ACC112 (cell line): Measurements from ENCODE around the gene DLG3.

Experiments
- H2AFZ ChIP-seq: fragments of 200-600 bp; sonication (generic); one replicate; pipeline ENCODE4 v1.6.0; 2017; ENCODE audit warnings: antibody characterized with exemption, low read length; ENCODE audit not compliant: unreplicated experiment
- H3K27ac ChIP-seq: fragments of 200-600 bp; sonication (generic); 2 replicates; pipeline ENCODE4 v1.5.1; 2014; ENCODE audit warnings: low read depth, mild to moderate bottlenecking, antibody characterized with exemption, low read length, moderate library complexity
- H3K27me3 ChIP-seq: fragments of 200-600 bp; sonication (generic); 2 replicates; pipeline ENCODE4 v1.6.1; 2014; ENCODE audit warnings: mild to moderate bottlenecking, antibody characterized with exemption, low read length, moderate library complexity, mixed read lengths; ENCODE audit not compliant: insufficient read depth
- H3K36me3 ChIP-seq: fragments of 200-600 bp; sonication (generic); 2 replicates; pipeline ENCODE4 v1.6.1; 2016; ENCODE audit warnings: mild to moderate bottlenecking, antibody characterized with exemption, low read length, moderate library complexity, mixed read lengths; ENCODE audit not compliant: insufficient read depth
- H3K4me1 ChIP-seq: fragments of 200-600 bp; sonication (generic); one replicate; pipeline ENCODE4 v1.6.1; 2016; ENCODE audit warnings: low read length, mixed read lengths; ENCODE audit not compliant: insufficient read depth, unreplicated experiment, control insufficient read depth
- H3K4me3 ChIP-seq: fragments of 200-600 bp; sonication (generic); 2 replicates; pipeline ENCODE4 v1.5.1; 2014; ENCODE audit warnings: mild to moderate bottlenecking, low read depth, low read length
- H3K79me2 ChIP-seq: fragments of 200-600 bp; sonication (generic); one replicate; pipeline ENCODE4 v1.6.0; 2016; ENCODE audit warnings: low read length; ENCODE audit not compliant: control insufficient read depth, unreplicated experiment, insufficient read depth

DLG3 gene

DNA sequence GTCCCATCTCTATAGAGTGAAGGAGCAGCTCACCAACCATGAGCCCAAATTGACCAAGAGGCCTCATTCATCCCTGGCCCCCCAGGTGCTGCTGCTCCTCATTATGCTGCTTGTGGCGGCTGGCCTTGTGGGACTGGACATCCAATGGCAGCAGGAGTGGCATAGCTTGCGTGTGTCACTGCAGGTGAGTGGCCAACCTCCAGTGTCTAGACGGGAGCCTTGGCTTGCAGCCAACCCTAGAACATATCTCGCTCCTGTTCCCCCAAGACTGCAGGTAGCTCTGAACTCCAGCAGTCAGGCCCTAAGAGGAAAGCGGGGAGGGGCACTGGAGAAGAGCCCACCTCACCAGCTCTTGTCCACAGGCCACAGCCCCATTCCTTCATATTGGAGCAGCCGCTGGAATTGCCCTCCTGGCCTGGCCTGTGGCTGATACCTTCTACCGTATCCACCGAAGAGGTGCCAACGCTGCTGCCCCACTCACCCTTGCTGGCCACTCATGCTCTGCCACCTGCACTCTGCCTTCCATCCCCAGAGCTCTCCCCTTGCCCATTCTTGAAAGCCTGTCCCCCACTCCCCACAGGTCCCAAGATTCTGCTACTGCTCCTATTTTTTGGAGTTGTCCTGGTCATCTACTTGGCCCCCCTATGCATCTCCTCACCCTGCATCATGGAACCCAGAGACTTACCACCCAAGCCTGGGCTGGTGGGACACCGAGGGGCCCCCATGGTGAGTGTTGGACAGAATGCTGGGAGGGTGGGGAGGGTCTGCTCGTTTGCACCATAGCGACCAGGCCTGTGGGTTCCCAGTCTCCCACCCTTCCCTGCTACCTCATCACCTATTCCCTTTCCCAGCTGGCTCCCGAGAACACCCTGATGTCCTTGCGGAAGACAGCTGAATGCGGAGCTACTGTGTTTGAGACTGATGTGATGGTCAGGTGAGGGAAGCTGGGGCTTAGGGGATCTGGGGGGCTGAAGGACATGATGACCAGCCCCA, 18.1 kb upstream of the DLG3 start:
- no peak overlapping the region for H2AFZ ChIP-seq
- no peaks in the 10 kb centered on the region for H3K4me1 ChIP-seq
- H3K4me3 ChIP-seq, result no peak overlapping the region
- H3K27me3 ChIP-seq, result no peaks in the 10 kb centered on the region
- no peaks in the 10 kb centered on the region for H3K36me3 ChIP-seq
- H3K79me2 ChIP-seq, result no peaks in the 10 kb centered on the region
- no peak overlapping the region for H3K27ac ChIP-seq

DNA sequence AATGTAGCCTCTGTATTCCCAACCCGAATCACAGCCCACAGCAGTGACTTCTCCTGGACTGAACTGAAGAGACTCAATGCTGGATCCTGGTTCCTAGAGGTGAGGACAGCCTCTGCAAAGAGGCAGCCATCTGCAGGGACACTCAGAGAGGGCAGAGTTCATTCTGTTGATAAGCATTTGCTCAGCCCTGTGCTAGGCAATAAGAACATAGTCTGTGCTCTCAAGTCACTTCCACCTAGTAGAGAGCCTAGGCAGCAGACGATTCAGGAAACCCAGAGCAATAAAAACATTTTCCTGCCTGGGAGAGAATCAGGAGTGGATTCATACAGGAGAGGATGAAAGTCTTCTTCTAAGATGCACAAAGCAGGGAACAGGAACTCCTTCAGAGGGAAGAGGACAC, 17.3 kb upstream of the DLG3 start:
- Histone ChIP-seq H3K36me3 (no peaks in the 10 kb centered on the region), H3K27ac (no peak overlapping the region), H3K27me3 (no peaks in the 10 kb centered on the region), H3K4me3 (no peak overlapping the region), H2AFZ (no peak overlapping the region), H3K4me1 (no peaks in the 10 kb centered on the region), H3K79me2 (no peaks in the 10 kb centered on the region)

DNA sequence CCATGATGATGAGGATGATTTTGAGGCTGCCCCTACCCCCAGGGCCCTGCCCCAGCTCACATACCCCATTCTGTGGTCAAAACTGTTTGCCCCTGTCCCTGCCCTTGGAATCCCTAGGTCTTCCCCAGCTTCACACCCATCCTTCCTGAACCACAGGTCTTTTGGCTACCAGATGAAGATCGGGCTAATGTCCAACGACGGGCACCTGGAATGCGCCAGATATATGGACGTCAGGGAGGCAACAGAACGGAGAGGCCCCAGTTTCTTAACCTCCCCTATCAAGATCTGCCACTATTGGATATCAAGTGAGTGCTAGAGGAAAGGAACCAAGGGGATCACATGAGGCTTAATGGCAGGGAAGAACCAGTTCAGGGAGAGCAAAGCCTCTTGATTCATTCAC, 14.9 kb upstream of the DLG3 start:
- H3K36me3 ChIP-seq, result no peaks in the 10 kb centered on the region
- no peaks in the 10 kb centered on the region for H3K79me2 ChIP-seq
- no peak overlapping the region for H3K27ac ChIP-seq
- H3K4me1 ChIP-seq, result no peaks in the 10 kb centered on the region
- no peak overlapping the region for H3K4me3 ChIP-seq
- no peak overlapping the region for H2AFZ ChIP-seq
- no peaks in the 10 kb centered on the region for H3K27me3 ChIP-seq

DNA sequence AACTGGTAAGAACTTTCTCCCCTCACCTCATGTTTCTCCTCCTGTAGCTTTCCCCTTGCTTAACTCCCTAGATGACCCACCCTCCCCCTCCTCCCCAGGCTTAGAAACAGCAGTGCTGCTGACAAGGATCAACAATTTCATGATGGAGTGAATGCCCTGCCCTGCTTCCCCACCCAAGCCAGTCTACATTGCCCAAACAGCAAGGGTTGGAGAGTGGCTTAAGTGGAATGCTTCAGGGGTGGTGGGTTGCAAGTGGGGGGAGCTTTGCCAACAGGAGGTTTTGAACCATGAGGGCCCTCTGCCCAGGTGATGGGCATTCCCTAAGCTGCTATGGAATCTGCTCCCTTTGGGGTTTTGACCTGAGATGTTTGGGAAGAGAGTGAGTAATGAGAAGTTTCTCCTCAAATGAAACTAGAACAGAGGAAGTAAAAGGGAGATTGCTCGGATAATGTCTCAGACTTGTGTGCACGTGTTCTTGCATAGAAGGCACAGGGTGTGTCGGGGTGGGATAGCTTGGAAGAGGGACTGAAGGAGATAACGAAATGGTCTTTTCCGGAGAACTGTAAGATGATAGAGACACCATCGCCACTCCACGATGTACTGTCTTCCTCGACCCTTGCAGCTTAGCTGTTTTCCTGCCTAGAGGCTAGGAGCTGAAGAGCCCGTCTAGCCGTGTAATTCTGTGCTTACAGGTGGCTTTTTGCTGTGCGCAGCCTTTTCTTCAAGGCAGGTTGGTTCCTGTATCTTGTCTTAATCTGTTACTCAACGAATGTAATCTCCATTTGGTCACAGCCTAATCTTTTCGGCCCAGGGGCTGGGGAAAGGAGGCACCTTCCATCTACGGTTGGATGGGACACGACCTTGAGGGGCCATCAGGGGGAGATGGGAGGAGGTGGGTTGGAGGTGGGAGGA, 11.4 kb upstream of the DLG3 start:
- H3K4me1 ChIP-seq, result peaks cover 20% of the 10 kb centered on the region
- no peak overlapping the region for H3K27ac ChIP-seq
- no peaks in the 10 kb centered on the region for H3K27me3 ChIP-seq
- no peaks in the 10 kb centered on the region for H3K36me3 ChIP-seq
- H3K79me2 ChIP-seq, result no peaks in the 10 kb centered on the region
- H2AFZ ChIP-seq, result peak overlapping the region; percentile 100
- peak overlapping the region; percentile 92 for H3K4me3 ChIP-seq

DNA sequence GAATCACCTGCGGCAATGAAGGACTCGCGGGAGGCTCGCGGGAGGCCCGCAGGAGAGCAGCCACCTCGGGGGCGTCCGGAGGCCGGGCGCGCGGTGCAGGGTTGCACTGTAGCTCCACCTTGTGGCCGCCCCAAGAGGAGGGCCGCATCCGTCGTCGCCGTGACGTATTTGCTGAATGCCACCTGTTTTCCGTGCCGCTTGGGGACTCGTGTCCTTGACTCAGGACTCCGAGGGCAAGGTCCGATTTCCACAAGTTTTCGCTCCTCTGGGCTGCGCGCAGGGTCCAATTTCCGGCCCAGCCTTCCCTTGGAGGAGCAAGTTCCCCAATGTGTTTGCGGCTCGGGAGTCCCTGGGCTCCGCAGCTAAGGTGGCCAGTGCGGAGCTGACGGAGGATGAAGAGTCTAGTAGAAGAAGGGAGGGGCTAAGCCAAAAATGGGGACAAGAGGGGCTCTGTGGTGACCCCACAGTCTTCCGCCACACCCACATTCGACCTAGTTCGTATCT, 10.7 kb upstream of the DLG3 start:
- peaks cover 26% of the 10 kb centered on the region for H3K4me1 ChIP-seq
- peak overlapping the region; percentile 100 for H2AFZ ChIP-seq
- H3K79me2 ChIP-seq, result no peaks in the 10 kb centered on the region
- H3K4me3 ChIP-seq, result peak overlapping the region; percentile 92
- peak overlapping the region; percentile 39; the same call in 1 of the 2 replicates for H3K27ac ChIP-seq
- H3K27me3 ChIP-seq, result no peaks in the 10 kb centered on the region
- no peaks in the 10 kb centered on the region for H3K36me3 ChIP-seq

DNA sequence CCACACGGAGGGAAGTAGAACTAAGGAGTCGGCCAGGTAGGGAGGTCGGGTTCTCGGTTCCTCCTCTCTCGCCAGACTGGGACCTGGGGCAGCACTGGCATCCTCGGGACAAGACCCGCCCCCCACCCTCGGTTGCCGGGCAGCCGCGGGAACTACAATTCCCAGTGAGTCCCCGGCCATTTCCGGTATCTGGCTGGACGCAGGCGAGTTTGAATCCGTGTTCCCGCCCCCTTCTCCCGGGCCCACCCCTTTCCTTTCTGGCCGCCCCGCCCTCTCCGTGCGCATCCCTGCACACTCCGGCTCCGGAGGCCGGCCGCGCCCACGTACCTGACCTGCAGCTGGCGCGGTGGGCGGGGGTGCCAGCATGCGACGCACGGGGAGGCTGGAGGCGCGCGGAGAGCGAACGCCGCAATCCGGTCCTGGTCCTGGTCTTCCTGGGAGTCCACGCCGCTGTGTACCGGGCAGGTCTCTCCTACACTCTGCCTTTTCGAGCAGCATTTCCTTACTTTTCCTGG, 10.2 kb upstream of the DLG3 start:
- Histone ChIP-seq H3K27ac (peak overlapping the region; percentile 39), H3K4me1 (peaks cover 30% of the 10 kb centered on the region), H3K4me3 (peak overlapping the region; percentile 92), H3K36me3 (no peaks in the 10 kb centered on the region), H3K79me2 (no peaks in the 10 kb centered on the region), H2AFZ (peak overlapping the region; percentile 100), H3K27me3 (no peaks in the 10 kb centered on the region)

DNA sequence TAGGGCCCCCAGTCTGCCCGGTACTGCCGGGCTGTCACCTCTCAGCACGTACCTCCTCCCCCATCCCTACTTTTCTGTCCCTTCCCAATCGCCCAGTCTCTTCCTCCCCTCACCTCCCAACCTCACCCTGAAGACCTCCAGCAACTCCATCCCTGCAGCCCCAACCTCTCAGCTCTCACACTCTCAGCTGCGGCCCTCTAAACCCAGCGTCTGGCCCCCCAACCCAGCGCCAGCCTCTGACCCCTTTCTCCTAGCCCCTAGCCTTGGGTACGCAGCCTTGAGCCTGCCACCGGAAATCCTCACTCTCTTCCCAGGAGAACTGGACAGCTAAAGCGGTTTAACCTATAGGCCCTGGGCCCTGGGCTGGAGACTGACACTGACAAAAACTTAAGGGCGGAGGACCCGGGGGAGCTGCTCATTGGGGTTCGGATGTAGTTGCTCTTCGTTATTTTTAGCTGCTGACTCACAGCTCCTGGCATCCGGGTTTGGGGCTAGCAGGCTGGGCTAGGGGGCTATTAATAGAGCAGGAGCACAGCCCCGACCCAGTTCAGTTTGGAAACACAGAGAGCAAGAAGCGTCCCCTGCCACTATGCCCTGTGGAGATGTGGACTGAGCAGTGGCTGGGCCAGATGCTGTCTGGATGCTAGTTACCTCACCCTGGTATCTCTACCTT, 9.6 kb upstream of the DLG3 start:
- peak overlapping the region; percentile 42 for H2AFZ ChIP-seq
- no peaks in the 10 kb centered on the region for H3K79me2 ChIP-seq
- peak overlapping the region; percentile 92 for H3K4me3 ChIP-seq
- no peaks in the 10 kb centered on the region for H3K27me3 ChIP-seq
- no peaks in the 10 kb centered on the region for H3K36me3 ChIP-seq
- peaks cover 30% of the 10 kb centered on the region for H3K4me1 ChIP-seq
- peak overlapping the region; percentile 25 for H3K27ac ChIP-seq

DNA sequence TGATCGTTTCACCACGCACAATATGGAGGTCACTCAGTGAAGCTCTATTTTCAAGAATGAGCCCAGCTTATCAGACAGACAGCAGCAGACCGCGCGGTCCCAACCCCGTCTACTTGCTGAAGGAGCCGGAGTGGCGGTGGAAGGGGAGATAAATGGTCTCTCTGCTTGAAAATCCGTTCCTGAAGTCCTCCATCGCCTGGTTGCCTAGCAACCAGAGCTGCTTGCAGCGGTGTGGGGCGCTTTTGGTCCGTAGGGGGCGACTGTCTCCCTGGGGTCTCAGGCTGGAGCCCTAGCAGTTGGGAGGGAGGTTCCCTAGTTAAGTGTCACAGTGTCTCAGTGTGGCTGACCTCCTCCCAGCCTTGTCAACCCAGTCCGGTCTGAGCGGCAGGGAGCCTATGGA, 8.3 kb upstream of the DLG3 start:
- Histone ChIP-seq H3K36me3 (no peaks in the 10 kb centered on the region), H3K27me3 (no peaks in the 10 kb centered on the region), H3K79me2 (no peaks in the 10 kb centered on the region), H3K4me1 (peaks cover 30% of the 10 kb centered on the region), H3K27ac (no peak overlapping the region), H2AFZ (no peak overlapping the region), H3K4me3 (no peak overlapping the region)

DNA sequence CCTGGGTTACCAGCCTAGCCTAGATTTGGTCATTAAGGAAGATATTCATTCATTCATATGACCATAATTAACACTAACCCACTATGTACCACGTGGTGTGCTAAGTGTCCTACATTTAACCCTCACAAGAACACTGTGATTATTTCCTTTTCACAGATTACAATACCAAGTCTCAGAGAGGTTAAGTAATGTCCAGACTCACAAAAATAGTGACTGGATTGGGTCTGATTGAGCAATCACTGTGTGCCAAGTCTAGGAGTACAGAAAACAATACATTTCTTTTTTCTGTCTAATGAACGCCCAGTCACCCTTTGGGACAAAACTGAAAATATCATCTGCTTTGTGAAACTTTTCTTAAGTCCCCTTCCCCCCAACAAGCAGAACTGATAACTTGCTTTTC, 7.6 kb upstream of the DLG3 start:
- Histone ChIP-seq H2AFZ (no peak overlapping the region), H3K79me2 (no peaks in the 10 kb centered on the region), H3K4me1 (peaks cover 30% of the 10 kb centered on the region), H3K27ac (no peak overlapping the region), H3K36me3 (no peaks in the 10 kb centered on the region), H3K4me3 (no peak overlapping the region), H3K27me3 (no peaks in the 10 kb centered on the region)
